Measurements from ENCODE around the gene ZNF263.

The ZNF263 gene

DNA sequence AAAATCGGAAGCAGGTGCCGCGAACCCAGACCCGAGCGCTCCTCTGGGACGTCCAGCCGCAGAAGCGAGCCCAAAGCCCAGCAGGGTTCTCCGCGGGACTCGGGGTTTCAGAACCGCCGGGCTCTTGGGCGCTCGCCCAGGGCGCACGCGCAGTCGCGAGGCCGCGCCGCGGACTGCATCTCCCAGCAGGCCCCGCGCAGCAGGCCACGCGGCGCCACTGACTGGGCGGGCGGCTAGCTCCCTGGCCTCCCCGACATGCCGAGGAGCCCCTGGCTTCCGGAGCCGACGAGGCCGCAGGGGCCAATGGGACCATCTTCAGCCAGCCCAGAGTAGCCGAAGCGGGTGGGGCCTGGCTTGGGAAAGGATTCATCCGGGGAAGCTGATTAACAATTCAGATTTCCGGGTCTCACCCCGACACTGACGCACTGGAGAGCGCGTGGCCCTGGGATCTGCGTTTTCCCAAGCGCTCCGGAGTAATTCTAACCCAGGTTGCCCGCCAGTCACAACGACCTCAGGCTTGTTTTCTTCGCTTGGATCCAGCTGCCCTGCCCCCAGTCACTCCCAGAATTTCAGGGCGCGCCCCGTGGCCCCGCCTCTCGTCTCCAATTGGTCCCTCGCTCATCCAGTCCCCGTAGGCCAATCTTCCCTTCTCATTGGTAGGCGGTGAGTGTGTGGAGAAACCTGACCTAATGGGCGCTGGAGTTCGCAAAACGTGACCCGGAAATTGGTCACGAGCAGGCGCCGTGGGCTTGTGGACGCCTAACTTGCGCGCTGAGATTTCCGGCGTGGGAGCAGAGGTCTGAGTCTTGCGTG is at the start of gene ZNF263:
Gene ZNF263 (plus strand): TSS at position 762 of the 813 bp plus-strand sequence. CDS start 328 bp downstream, outside the sequence.
- peak; percentile 94 for FAIRE-seq

DNA sequence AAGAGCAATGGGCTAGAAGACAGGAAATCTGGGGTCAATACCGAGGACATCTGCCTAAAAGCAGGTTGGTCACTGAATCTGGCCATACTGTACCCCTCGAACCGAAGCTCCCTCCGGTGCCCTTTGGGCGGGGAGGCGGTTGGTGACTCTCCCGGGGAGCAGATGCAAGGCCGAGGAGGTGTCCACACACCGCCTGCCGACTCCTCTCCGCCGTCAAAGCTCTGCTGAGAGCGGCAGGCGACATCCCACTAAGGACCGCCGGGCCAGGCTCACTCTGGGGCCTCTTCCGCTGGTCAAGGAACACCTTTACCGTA is 48.8 kb upstream of the ZNF263 start:
- FAIRE-seq = no peak

DNA sequence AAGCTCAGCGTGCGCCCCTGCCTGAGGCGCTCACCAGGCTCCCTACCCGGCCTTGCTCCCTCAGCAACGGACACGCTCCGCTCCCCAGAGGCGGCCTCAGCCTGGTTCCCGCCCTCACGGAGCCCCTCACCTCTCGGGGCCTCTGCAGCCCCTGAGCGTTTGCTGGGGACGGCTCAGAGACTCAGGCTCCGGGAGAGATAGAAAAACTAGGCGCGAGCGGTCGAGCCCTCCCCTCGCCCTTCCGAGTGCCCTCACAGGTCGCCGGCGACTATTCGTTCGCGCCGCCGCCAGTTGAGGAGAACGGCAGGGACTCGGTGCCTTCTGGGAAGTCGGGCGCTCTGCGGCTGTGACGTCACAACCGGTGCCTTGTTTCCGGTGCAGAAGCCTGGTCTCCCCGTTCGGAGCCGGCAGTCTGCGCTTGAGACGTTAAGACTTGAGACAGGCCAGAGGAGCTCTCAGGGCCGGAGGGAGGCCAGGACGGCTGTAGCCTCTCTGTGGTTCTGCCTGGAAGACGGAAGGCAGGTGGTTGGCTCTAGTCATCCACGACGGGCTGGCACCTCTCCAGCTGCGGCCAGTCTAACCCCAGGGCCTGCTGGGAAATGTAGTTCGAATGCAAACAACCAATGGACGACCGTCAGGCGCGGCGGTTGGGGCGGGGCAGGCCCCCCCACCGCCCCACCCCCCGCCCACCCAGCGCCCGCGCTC is 48.3 kb upstream of the ZNF263 start, which contains the start of gene ZNF200:
Gene ZNF200 (minus strand): TSS at position 302 of the 705 bp plus-strand sequence. CDS start 1,403 bp downstream, outside the sequence.
- peak; percentile 39 for FAIRE-seq

- no peak for FAIRE-seq
These were observed 47.2 kb upstream of the ZNF263 start for GRCh38 chr16:3235856-3236669.

DNA sequence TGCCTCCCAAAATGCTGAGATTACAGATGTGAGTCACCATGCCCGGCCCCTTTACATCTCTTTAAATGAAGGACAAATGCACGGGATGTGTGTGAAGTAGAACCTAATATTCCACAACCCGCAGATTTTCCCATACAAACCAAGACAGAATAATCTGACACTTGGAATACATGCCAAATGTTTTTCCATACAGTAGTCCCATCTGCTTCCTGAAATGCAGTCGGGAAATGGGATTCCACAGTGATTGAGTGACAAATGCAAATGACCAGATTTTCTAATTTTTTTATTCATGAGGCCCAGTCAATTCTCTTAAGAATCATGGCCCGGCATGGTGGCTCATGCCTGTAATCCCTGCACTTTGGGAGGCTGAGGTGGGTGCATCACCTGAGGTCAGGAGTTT is 41.5 kb upstream of the ZNF263 start:
- no peak for FAIRE-seq

GRCh38 chr16:3242709-3243108 is 40.6 kb upstream of the ZNF263 start:
- no peak for FAIRE-seq

DNA sequence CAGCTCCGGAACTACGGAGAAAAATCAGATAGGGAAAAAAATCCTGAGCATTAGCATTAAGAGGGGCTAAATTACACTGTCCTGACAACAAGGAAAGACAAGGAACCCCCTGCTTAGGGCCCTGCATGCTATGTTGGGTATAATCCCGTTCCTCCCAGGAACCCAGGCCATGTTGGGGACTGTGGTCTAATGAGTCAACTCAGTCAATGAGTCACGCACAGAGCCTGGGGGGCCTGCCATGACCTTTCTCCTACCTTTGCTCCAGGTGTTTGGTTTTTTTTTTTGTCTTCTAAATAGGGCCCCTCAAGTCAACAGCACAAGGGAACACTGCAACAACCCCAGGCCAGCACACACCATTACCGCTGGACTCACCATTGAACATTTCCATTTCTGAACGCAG is 39.4 kb upstream of the ZNF263 start:
- FAIRE-seq = no peak

GRCh38 chr16:3246002-3246401 is 37.3 kb upstream of the ZNF263 start:
- no peak for FAIRE-seq

DNA sequence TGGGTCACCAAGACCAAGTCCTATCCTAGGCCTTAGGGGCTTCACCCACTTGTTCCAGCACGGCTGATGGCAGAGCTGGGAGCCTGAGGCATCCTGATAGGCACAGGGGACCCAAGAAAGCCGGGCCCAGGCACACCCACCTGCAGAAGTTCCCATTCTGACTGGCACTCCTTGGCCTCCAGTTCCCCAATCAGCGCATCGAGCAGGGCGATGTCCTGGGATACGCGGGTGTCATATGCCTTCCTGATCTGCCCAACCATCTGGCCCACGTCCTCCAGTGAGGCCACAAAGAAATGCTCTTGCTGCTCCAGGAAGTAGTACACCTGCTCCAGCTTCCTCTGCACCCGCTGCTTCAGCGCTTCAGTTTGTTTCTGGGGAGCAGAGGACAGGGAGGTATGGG is 36.4 kb upstream of the ZNF263 start:
- no peak for FAIRE-seq

GRCh38 chr16:3248596-3248995 is 34.7 kb upstream of the ZNF263 start:
- no peak for FAIRE-seq

- FAIRE-seq = no peak
These were observed 34.3 kb upstream of the ZNF263 start for GRCh38 chr16:3249020-3249419.

DNA sequence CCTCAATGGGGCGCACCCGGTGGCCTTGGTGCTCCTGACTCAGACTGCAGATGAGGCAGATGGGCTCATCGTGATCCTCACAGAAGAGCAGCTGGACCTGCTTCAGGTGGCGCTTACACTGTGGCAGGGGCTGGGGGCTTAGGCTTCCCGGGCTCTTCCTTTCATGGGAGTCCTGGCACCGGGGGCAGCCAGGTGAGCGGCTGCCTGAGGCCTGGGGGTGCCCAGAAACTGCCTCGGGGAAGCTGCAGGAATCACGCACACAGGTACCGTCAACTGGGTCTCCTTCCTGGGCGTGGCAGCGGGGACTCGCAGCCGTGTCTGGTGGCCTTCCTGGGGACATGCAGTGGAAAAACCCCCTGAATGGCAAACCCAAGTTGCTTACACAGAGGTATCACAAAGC is 33.8 kb upstream of the ZNF263 start:
- no peak for FAIRE-seq

- no peak for FAIRE-seq
These were observed 30.3 kb upstream of the ZNF263 start for GRCh38 chr16:3252967-3253366.

- no peak for FAIRE-seq
These were observed 29.0 kb upstream of the ZNF263 start for GRCh38 chr16:3254309-3254708.

DNA sequence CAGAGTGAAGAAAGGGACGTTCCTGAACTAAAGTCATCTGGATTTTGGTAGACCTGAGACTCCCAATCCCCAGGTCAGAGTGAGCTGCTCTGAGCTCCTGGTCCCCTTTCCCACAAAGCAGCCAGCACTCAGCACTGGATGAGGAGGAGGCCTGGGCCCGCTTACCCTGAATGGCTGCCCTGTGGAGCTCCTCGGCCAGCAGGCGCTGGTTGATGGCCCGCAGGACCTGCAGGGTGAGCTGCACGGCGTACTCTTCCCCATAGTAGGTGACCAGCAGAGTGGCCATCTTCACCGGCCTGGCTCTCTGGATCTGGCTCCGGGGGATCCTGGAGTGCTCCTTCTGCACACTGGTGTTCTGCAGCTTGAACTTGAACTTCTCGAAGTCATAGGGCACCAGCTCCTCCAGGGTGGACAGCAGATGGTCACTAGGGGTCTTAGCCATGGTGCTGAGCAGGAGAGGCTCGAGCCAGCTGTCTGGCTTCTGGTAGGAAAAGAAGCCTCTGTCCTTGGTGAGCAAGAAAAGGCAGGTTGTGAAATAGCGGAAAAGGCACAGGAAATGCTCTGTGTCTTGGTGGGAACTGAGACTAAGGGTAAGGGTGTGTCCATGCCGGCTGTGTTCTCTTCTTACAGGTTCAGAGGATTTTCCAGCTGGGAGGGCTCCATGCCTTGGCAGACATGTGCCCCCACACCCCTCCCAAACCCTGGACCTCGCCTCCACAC is 27.0 kb upstream of the ZNF263 start, which contains the start of gene MEFV:
Gene MEFV (minus strand): TSS at position 488 of the 720 bp plus-strand sequence. CDS start 46 bp downstream, at position 442.
- no peak for FAIRE-seq

- no peak for FAIRE-seq
These were observed 26.3 kb upstream of the ZNF263 start for GRCh38 chr16:3256866-3257465.

- FAIRE-seq = no peak
These were observed 23.5 kb upstream of the ZNF263 start for GRCh38 chr16:3259836-3260235.

GRCh38 chr16:3262517-3262916 is 20.8 kb upstream of the ZNF263 start:
- no peak for FAIRE-seq

- FAIRE-seq = peak; percentile 80
These were observed 18.9 kb upstream of the ZNF263 start for GRCh38 chr16:3264137-3265036.

DNA sequence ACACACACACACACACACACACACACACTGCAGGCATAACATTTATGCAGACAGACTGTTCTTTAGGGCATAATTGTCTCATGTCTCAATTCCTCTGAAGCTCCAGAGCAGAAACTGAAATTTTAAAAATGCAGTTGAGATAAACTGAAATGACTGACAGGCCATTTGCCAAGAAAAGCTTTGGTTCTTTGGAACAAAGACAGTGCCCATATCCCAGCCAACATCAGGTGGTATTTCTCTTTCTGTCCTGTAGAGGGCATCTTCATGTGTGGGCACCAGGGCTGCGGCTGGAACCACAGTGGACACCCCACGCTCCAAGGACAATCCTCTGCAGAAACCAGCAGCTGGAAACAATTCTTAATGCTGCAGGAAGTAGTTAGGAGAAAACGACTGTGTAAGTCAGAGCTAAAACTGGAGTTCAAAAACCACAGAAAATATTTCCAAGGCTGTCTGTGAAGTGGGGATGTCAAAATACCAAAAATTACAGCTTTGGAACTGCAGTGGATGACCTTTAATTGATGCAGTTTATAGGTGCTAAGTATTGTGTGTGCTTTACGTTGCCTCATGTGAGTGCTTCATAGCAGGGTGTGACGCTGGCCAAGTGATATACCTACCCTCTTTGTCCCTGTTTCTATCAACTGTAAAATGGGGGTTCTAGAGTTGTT is 16.3 kb upstream of the ZNF263 start:
- no peak for FAIRE-seq

Measured in endometrium (tissue), 2 donors.